Measurements from ENCODE around the gene IFI27L1.

IFI27L1 gene

GRCh38 chr14:94080621-94081385, at the start of gene IFI27L1, which contains the start of gene DDX24:
IFI27L1 (plus strand) TSS chr14:94081310; CDS start chr14:94096938, 15,628 bp downstream.
DDX24 (minus strand) TSS chr14:94081202; CDS start chr14:94079742, 1,460 bp downstream.
- peak; percentile 95 for DNase-seq

GRCh38 chr14:94031883-94032279, 49.2 kb upstream of the IFI27L1 start:
- no peak for DNase-seq

DNA sequence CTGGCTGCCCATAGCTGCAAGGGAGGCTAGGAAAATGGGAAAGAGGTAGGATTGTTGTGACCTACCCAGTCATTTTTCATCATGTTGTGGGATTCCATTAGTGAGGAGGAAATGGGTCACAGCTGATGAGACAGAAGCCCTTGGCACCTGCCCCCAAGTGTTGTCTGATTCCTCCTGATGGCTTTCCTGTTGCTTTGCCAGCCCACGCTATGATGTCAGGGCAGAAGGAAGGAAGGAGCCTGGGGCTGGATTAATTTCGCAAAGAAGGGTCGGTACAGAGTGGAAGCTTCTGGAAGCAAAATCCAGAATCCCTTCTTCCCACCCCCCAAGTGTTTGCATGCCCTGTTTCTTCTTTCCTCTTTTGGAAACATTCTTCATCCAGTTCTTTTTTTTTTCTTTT, 46.2 kb upstream of the IFI27L1 start:
- no peak for DNase-seq

DNA sequence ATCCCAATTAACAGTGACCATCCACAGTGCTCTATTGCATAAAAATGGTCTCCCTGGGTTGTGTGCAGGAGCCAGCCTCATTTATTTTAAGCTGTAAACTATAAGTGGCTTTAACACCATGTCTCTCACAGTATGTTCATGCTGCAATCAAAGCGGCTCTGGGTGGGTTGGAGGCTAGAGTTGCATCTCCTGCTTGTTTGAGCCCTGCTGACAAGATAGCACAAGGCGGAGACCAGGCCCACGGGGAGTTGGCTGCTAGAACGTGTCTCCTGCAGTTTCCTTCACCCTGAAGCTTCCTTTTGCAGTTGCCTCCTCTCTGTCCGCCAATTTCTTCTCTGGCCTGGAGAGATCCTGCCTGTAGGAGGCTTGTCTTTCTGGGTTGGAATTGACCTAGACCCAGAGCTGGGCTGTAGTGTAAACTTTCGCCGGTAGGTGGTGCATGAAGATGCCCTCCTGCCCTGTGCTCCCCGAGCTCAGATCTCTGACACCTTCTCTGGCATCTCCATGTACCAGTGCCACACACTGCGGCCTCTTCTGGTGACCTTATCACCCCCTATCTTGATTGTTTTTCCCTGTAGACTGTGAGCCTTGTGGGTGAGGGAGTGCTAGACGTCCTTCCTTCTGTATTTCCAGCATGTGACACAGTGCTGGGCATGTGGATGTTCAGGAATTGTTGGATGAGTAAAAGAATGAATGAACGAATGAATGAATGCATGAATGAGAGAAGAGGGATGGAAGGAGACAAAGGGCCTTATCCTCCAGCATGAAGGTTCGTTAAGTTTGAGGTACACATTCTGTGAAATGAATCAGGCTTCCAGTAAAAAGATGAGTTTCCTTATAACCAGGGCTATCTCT, 44.6 kb upstream of the IFI27L1 start:
- peak; percentile 73 for DNase-seq

- DNase-seq, result no peak
Observed at GRCh38 chr14:94037954-94038353, 43.2 kb upstream of the IFI27L1 start.

- no peak for DNase-seq
Observed at GRCh38 chr14:94038510-94038909, 42.6 kb upstream of the IFI27L1 start.

GRCh38 chr14:94038921-94039629, 42.0 kb upstream of the IFI27L1 start:
- DNase-seq, result no peak

DNA sequence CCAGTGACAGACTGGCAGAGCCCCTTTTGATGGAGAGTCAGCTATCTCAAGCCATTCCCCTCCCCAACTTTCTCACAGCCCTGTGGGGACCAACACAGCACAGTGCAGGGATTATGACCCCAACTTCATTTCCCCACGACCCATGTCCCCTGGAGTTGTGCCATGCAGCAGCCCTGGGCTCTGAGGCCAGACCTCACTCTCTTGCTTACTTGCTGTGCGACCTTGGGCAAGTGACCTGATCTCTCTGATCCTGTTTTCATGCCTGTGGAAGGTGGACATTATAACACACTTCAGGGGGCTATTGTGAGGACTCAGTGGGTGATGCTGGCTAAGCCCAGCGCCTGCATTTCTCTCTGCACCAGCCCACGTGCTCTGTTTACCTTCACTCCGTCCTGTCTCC, 40.9 kb upstream of the IFI27L1 start:
- no peak for DNase-seq

GRCh38 chr14:94040796-94041195, 40.3 kb upstream of the IFI27L1 start:
- no peak for DNase-seq

GRCh38 chr14:94041551-94042346, 39.4 kb upstream of the IFI27L1 start:
- no peak for DNase-seq

- no peak for DNase-seq
Observed at GRCh38 chr14:94042433-94043091, 38.5 kb upstream of the IFI27L1 start.

GRCh38 chr14:94043111-94043755, 37.9 kb upstream of the IFI27L1 start:
- DNase-seq, result no peak

- no peak for DNase-seq
Observed at GRCh38 chr14:94043756-94044475, 37.2 kb upstream of the IFI27L1 start.

DNA sequence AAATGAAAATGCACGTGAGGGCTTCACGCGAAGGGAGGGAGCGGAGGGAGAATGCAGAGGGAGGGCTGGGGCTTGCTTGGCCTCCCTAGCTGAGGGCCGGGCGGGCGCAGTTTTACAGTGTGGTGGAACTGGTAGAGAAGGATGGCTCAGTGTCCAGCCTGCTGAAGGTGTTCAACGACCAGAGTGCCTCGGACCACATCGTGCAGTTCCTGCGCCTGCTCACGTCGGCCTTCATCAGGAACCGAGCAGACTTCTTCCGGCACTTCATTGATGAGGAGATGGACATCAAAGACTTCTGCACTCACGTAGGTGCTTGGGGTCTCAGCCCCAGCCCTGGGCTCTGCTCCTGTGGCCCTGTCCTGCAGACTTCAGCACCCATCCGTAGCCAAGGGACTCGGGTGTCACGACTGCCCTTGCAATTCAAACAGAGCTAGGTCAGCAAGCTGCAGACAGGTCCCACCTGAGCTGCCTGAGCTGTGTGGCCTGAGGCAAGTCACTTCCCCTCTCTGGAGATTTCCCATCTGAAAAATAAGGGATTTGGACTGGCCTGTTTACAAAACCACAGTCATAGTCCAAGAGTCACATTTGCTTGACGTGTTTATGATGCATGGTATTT, 36.5 kb upstream of the IFI27L1 start:
- DNase-seq, result no peak

- DNase-seq, result no peak
Observed at GRCh38 chr14:94045101-94045500, 36.0 kb upstream of the IFI27L1 start.

GRCh38 chr14:94045563-94046345, 35.4 kb upstream of the IFI27L1 start:
- DNase-seq, result no peak

DNA sequence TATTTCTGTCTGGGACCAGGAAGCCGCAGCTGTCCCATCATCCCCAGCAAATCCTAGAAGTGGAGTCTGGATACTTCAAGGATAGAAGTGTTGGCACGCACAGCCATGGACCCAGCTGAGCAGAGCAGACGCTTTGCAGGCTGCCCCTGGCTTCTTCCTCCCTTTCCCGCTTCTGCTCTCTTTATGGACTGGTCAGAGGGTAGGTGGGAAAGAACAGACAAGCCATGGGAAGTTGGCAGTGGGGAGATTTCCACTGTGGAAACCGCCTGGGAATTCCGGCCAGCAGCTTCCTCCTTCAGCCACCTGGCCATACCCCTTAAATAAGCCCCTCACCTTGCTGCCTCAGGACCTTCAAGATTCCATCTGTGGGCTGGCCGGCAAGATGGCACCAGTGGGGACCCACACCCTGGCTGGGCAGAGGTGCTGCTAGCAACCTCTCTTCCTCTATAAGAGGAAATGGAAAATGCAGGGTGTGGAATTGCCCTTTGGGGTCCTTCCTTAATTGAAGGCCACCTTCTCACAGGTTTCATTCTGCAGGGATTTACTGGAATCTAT, 34.3 kb upstream of the IFI27L1 start:
- no peak for DNase-seq

GRCh38 chr14:94047581-94047980, 33.5 kb upstream of the IFI27L1 start:
- DNase-seq, result no peak
